HG03460 (cell line): ENCODE results near the gene COPG2.

Experiments
- ATAC-seq: cut with Tn5 transposase; IDR thresholded peaks from one replicate; pipeline ENCODE4 v1.9.1; 2021; ENCODE audit not compliant: unreplicated experiment

Gene COPG2

GRCh38 chr7:130506358-130506757 is 162.2 kb downstream of the COPG2 start:
- no peak for ATAC-seq

DNA sequence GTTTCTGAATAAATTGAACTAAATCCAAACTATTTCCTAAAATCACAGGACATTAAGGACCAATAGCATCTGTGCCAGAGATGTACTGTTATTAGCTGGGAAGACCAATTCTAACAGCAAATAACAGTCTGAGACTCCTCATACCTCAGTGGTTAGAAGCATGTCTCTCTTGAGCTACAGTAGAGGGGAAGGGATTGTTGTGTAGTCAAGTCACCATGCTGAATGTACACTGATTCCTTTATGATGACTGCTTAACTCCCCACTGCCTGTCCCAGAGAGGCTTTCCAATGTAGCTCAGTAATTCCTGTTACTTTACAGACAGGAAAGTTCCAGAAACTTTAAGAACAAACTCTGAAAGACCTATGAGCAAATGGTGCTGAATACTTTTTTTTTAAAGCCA is 162.8 kb downstream of the COPG2 start:
- ATAC-seq = no peak

DNA sequence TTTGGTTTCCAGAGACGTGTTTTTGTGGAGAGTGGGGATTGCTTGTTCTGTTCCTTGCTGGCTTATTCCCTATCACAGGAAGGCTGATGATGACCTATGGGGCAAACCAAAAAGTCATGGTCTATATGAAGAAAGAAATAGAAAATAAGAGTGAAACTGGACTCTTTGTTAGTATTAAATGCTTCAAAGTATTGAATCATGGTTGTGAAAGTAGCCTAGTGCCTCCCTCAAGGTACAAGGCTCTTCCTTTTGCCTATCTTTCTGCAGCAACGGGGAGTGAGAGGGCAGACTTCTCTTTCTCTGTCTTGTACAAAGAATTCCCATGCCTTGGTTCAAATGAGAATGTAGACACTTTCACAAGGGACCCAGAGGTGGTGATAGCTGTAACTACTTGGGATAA is 167.6 kb downstream of the COPG2 start:
- no peak for ATAC-seq

- ATAC-seq = no peak
Measured at GRCh38 chr7:130500463-130500862, 168.1 kb downstream of the COPG2 start.

- ATAC-seq = no peak
Measured at GRCh38 chr7:130494431-130494858, 174.1 kb downstream of the COPG2 start.

DNA sequence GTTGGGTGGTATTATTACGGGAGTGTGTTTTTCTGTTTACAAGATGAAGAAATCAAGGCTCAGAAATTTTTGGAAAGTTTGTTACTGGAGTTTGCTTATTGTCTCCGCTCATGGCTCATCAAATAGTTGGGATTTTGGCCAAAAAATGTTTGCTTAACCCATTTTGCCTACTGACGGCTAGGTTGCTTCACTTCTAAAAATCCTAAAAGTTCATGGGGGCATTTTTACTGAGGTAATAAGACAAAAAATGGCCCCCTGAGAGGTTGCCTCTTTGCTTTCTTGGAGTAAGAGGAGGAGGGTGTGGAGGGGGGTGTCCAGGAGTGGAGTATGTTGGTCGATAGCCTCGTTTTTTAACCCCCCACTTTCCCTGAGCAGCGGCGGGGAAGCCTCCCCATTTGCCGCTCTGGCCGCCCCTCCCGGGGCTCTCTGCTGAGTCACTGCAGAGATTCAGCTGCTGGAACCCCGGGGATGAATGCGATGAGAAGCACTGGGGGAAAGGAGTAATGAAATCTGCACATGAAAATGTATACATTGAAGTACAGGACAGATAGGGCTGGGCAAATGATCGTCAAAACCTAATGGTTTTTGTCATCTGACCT is 175.2 kb downstream of the COPG2 start:
- no peak for ATAC-seq

GRCh38 chr7:130492523-130493274 is 175.8 kb downstream of the COPG2 start:
- ATAC-seq = no peak

GRCh38 chr7:130491841-130492522 is 176.6 kb downstream of the COPG2 start, which contains the start of gene MEST:
TSS of gene MEST (plus strand) at chr7:130492085. CDS start at chr7:130492314, 229 bp downstream.
- ATAC-seq = no peak

- ATAC-seq = no peak
Measured at GRCh38 chr7:130490888-130491804, 177.4 kb downstream of the COPG2 start.

GRCh38 chr7:130490311-130490791 is 178.2 kb downstream of the COPG2 start:
- ATAC-seq = no peak

DNA sequence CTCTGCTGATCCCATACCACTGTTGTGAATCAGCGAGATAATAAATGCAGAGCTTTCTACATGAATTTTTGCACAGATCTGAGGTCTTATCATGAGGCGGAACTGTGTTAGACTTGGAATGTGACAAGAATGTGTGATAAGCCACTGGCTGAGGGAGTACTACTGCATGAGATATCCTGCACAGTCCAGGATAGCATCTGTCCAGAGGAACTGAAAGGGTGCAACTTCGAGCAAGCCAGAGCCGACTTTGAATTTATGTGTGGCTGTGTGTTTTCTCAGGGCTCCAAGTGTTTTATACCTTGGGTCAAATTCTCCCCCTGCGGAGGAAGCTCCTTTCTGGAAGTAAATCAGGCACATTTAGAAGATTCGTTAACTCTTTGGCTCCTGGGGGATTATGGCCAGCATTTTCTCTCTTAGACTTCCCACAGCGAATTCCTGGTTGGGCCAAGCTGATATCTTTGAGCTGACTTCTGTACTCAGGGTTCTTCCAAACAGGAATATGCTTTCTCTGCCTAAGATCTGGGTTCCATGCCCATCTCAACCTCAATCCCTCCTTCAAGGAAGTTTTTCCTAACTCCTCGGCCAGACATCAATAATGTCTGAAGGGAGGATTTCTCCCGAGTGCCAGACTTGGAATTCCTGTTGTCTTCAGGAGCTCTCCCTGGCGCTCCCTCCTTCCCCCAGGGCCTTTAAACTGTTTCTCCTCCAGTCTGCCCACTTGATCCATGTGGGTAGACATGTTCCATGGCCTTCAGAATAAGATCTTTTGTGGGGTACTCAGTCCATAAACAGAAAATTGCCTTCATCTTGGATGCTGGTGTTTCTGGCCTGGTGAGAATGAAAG is 179.2 kb downstream of the COPG2 start:
- no peak for ATAC-seq

GRCh38 chr7:130488392-130489139 is 180.0 kb downstream of the COPG2 start:
- ATAC-seq = no peak

DNA sequence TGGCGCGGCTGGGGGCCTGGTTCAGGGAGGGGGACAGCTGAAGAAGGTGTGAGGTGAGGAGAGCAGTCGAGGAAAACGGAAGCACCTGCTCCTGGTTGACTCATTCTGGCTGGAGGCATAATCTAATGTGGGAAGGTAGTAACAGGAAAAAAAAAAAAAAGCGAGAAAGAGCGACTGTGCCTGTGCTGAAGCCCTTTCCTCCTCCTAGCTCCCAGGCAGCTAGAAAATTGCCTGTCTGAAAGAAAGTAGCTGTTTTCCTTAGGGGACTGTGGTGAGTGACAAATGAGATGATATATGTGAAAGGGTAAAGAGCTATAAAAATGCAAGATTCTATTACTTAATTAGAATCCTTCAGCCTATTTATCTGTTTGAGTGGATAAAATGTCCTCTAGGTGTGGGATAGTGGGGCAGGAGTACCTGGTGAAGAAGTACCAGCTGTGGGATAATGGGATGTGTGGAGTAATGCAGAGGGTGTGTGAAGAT is 181.6 kb downstream of the COPG2 start:
- ATAC-seq = no peak

DNA sequence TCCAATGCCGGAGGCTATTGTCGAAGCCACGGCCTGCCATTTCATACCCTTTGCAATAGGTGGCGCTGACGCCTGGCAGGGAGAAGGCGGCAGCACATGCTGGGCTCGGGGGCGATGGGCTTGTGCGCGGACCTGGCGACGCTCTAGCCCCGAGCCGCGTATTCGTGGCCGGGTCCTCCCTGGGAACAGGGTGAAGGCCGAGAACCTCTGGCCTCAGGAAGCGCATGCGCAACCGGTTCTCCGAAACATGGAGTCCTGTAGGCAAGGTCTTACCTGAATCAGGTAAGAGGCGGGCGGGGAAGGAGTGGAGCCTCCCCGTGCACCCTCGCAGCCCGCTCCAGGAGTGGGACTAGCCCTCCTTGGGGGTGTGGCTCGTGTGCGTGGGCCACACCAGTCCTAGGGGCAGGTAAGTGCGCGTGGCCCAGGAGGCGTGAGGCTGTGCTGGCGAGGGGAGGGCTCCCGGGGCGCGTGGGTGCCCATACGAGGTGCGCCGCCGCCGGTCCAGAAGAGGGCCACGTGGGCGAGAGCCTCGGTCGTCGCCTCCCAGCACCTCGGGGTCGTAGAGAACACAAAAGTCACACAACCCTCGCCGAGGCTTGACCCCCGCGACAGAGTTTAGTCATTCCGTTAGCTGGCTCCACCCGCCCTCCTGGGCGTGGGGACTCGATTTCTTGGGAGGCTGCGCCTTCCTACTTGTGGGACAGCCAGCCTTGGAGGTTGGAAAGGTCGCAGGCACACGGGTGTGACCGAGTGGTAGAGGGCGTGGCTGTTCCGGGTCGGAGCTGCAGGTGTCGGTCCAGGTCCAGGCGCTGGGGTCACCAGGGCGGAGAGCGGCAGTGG is 182.2 kb downstream of the COPG2 start:
- ATAC-seq = no peak

DNA sequence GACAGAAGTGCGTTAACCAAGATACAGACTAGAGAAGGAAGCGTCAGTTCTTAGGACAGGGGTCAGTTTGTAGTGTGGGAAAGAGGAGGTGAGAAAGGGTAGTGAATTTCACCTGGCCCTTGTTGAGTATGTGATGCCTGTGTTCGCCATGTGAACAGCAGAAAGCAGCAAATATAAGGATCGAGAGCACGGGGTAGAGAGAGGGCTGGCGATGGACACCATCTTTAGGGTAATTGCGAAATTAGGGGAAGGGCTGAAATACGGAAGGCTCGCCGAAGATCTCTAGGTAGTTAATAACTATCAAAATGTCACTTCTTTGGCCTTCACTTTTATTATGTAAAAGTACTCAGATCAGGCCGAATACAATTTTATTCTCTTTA is 182.8 kb downstream of the COPG2 start:
- no peak for ATAC-seq

DNA sequence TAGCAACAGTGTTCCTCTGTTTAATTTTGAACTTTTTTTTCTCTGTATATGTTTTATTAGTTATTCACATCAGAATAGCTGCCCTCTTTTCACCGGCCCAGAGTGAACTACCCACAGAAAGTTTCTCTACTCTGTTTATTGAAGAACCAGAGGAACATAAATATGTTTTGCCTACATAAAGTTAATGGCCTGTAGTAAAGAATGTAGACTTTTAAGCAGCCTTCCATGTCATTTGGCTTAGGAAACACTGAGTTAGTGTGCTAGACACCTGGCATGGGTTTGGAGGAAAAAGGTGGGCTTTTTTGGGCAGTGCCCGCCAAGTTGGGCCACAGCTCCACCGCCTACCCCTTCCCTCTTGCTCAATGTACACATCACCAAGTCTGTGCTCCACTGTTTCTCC is 185.5 kb downstream of the COPG2 start:
- no peak for ATAC-seq

DNA sequence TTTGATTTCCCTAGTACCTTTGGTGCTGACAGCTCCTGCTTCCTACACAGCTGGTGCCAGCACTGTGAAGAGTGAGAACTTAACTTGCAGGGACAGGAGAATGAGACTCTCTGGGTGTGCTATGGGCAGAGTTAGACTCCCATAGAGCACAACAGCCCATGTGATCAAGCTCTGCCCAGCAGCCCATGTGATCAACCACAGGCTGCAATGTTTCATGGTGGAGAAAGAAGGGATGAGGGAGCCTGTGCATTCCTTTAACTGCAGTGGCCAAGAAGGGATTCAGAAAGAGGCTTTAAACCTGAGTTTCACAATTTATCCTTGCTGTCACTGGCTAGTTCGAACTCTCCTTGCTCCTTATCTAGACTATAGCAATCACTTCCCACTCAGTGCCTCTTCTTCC is 186.7 kb downstream of the COPG2 start:
- no peak for ATAC-seq

- ATAC-seq = no peak
Measured at GRCh38 chr7:130479716-130480400, 188.7 kb downstream of the COPG2 start.
